GM21390 (cell line): ENCODE measurements around the gene KERA.
"Not testable (repeated sequence)": the region's sequence is repeated elsewhere in the genome, so short reads cannot be mapped to it uniquely, and the experiment has no call there.

Source experiments
- ATAC-seq: cut with Tn5 transposase; IDR thresholded peaks from one replicate; pipeline ENCODE4 v1.9.1; 2021; ENCODE audit not compliant: unreplicated experiment

The KERA gene, protein sequence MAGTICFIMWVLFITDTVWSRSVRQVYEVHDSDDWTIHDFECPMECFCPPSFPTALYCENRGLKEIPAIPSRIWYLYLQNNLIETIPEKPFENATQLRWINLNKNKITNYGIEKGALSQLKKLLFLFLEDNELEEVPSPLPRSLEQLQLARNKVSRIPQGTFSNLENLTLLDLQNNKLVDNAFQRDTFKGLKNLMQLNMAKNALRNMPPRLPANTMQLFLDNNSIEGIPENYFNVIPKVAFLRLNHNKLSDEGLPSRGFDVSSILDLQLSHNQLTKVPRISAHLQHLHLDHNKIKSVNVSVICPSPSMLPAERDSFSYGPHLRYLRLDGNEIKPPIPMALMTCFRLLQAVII

DNA sequence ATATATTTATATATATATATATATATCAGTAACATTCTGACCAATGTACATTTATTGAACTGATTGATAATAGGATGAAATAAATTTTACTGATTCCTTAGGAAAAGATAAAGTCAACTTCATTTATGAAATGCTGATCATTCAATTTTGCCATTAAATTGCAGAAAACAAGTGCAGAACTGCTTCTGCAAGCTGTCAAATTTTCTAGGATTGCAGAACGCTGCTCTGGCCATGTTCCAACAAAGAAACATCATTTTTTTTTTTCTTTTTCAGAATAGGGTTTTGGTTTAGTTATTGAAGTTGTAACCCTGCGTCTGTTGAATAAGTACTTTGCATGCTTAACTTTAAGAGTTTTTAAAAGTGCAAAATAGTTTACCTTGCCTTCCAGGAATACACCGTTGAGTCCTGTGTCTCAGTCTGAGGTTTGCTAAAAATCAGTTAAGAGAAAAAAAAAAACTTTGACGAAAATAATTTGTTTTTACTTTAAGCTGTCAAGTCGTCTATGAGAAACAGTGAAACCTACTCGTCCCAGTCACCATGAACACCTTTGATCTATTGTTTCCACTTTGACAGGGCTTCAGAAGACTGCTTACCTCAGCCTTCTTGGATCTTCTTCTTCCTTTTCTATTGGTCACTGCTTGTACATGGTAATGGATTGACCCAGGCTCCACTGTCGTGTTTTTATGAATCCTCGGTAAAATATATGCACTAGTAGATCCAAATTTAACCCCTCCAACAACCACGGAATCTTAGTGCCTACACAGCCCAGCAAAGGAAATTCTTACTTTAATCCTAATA is at the start of gene KERA:
KERA (minus strand) TSS at position 657 of the 798 bp plus-strand sequence. CDS start 1,743 bp downstream, outside the sequence.
- ATAC-seq: no peak

DNA sequence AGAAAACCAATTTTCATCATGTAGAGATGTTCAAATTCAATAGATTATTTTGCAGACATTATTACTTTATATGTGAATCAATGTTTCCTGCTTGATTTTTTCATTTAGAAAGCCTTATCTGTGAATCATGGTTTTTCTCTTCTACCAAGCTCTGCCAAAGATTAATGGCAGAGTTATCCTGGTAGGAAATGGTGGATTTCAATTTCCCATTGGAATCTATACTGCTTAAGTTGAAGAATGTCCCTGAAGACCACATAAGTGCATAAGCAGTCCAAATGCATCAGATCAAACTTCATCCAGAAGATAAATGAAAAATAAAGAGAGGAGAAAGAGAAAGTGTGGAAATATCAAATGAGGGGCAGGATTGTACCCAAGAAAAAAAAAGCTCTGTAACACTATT is 48.5 kb upstream of the KERA start:
- no peak for ATAC-seq

DNA sequence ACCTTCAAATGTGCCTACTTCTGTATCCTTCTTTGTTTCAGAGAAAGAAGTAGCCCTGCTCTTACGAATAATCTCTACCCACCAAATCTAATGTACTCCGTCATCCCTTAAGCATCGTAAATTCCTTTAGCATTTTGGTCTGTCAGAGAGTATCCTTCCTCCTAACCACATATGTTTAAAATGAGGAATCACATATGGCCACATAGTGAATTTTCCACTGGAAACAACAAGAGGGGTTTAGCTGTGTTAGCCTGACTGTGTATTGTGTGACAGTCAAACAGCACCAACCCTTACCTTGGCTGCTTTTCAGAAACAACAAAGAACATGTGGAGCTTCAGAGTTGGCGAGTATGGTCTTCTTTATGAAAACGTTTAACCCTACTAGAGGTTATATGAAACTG is 48.0 kb upstream of the KERA start:
- no peak for ATAC-seq

DNA sequence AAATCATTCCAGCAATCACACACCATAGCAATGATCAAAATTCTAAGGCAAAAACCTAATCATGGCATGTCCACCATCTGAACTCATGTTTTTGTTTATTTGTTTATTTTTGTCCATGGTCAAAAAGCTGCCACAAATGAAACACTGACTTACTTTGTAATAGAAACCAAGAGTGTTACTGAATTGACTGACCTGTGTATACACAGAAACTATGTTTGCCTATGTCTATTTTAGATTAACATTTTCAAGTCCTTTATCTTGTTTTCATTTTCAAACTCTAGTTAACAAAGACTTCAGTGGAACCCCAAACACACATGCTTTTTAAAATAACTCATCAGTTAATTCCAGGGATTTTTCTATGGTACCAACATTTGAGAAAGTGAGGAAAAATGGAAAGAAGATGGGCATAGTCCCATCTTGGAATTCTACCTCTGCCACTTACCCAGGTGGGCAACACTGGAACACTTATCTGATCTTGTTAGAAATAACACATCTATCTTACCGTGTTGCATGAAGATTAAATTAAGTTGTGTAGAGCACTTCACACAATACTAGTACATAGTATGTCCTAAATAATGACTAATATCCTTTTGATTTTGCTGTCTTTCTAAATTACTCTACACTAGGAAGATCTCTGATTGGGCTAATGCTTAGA is 47.1 kb upstream of the KERA start:
- ATAC-seq: peak; percentile 83

DNA sequence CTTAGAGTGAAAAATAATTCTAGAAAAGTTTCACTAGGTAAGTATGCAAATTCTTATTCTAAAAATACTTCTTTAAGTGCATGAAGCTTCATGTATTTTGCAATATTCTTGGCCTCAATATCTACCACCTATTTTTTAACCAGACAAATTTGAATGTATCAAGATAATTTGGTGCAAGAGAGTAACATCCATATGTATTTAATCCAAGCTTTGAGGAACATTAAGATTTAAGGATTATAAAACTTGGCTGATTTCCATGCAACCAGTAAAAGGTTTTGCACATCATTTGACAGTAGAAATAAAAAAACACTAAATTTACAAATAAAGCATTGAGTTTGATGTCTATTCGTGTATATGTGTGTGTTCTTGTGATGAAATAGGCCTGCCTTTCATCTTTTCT is 45.8 kb upstream of the KERA start:
- ATAC-seq: no peak

DNA sequence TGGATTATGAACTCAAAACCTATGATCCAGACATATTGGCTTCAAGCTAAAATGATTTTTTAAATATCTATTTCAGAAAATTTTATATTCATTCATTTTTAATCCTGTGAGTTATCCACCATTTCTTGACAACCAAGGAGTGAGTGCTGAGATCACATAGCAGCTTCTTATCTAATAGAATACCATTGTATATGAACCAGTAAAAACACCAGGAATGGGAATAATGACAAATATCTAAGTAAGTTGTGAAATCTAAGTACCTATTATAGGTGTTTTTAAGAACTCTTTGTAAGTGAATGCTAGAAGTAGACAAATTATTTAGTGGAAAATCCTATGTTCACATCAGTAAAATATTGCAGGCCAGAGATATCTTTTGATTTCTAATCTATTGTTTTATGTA is 45.3 kb upstream of the KERA start:
- no peak for ATAC-seq

DNA sequence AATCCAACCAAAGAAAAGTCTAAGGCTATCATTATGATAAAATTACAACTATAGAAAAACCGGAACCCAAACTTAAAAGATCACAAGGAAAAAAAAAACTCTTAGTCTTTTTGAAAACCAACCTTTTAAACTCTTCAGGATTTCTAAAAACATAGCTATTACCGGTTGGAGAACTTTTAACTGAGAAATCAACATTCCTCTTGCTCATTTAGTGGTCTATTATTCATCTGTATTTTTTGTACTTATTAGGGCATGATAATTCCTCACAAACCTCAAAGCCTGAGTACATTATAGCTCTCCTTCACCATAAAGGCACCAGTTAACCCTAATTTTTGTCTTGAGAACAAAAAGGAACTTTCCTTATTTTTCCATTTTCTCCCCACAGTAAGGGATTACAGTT is 43.1 kb upstream of the KERA start:
- no peak for ATAC-seq

DNA sequence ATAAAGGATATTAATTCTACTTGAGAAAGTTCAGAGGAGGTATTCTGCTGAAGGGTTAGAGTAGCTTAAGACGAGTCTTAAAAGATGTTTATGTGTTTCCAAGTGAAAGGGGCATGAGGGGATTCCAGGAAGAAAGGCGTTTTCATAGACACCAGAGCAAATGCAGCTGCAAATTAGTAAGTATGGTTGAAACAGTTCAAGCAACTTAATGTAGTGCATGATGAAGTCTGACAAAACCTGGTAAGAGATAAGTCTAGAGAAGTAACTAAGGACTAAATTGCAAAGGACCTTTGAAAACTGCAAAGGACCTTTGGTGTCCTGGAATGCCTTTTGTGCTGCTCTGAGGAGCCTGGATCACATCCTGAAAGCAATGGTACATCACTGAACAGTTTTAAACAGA is 42.0 kb upstream of the KERA start:
- ATAC-seq: no peak

DNA sequence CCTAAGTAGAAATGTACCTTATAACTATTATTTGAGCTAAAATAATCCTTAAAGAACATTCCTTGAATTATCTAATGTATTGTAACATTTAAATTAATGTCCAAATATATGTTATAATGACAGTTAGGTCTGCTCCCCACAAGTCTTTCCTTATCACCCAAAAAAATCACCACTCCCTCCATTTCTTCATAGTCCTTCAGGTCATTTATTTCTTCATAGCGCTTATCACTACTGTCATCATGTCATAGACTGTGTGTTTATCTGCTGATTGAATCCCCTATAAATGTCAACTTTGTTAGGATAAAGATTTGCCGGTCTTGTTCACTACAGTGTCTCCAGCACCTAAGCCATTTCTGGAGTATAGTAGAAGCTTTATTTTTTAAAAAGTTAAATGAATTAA is 41.5 kb upstream of the KERA start:
- no peak for ATAC-seq

DNA sequence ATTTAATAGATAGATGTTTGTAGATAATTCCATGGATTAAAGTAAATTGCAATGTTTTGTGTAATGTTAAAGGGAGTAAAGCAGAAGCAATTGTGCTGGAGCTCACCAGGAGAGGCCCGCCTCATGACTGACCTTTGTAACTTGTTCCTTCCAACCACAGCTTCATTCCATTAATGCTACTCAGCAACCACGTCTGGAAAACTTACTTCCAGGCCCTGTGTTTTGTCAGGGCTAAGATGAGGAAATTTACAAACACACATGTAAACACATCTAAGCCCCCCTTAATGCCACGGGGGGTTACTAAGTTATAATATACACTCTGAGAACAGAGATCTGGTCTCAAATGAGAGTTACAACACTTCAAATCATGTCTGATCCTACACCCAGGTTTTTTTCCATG is 41.1 kb upstream of the KERA start:
- ATAC-seq: no peak

DNA sequence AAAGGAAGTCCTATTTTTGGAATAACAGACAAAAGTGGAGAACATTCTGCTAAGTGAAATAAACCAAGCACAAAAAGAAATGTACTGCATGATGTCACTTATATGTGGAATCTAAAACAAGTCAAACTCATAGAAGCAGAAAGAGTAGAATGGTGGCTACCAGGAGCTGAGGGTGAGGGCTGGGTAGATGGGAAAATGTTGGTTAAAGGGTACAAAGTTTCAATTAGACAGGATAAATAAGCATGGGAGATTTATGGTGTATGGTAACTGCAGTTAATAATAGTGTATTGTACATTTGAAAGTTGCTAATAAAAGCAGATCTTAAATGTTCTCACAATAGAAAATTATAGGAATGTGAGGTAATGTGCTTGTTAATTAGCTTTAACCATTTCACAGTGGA is 40.6 kb upstream of the KERA start:
- no peak for ATAC-seq

DNA sequence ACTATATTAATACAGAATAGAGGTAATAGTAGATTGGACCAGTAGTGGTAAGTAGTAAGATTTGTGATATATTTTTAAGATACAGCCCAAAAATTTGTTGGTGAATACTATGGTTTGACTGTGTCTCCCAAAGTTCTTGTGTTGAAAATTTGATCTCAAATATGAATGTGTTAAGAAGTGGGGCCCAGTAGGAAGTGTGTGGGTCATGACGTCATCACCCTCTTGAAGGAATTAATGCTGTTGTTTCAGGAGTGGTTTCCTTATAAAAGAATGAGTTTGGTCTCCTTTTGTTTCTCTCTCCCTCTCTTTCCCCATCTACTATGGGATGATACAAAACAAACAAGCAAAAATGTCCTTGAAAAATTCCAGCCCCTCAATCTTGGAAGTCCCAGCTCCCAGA is 37.1 kb upstream of the KERA start:
- ATAC-seq: no peak

DNA sequence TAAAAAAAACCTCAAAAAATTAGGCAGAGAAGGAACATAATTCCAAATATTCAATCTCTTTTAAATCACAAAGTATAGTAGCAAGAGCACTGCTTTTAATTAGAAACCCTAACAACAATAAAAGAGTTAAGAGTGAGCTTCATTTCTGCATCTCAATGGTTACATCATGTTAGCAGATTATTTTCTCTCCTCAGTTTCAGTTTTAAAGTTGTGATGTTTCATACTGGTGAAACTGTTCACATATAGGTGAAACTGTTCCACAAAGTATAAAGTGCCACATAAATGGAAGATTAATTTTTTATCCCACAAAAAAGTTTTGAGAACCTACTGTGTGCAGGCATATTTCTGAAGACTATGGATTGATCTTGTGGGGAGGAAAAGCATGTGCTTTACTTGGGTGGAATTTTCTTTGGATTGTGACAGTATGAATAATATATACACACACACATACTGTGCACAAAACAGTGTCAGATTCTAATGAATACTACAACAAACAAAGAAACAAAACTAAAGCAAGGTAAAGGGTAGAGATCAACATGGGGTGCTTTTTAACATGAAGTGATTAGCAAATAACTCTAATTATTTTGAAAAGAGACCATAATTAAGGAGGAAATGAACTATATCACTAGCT is 36.3 kb upstream of the KERA start:
- ATAC-seq: no peak

DNA sequence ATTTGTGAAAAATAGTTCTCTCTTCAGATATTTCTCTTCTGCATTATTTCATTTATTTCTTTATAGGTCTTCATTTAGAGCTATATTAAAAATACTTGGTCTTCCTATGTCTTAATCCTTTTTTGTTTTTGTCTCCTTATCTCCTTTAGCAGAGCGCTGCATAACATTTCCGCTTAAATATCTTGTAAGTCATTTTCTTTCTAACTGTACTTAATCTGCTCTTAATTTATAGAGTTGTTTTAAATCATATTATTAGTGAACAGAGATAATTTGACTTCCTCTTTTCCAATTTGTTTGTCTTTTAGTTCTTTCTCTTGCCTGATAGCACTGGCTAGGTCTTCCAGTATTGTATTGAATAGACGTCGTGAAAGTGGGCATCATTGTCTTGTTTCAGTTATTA is 35.5 kb upstream of the KERA start:
- ATAC-seq: no peak

DNA sequence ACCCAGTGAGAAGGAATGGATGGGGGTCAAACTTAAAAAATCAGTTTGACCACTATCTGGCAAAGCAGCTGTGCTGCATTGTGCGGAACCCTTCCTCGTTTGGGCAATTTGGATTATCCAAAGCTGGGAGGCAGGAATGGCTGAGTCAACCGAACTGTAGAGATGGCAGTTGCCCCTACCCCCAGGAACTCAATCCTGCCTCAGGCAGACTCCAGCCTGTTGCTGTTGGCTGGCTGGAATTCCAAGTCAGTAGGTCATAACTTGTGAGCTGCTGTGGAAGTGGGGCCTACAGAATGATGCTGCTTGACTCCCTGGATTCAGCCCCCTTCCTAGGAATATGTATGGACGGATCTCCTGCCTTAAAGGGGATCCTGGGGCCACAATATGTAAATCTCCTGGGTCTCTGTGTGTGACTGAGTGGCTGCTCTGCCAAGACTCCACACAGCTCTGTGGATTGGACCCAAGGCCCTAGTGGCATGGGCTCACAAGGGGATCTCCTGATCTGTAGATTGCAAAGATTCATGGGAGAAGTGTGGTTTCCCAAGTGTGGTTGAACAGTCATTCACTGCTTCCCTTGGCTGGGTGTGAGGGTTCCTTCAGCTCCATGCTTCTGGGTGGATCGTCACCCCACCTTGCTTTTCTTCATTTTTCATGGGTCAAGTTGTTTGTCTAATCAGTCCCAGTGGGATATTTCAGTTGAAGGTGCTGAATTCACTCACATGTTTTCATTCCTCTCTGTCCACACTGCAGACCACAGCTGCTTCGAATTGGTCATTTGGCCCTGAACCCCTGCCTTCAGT is 34.3 kb upstream of the KERA start:
- ATAC-seq: no peak

DNA sequence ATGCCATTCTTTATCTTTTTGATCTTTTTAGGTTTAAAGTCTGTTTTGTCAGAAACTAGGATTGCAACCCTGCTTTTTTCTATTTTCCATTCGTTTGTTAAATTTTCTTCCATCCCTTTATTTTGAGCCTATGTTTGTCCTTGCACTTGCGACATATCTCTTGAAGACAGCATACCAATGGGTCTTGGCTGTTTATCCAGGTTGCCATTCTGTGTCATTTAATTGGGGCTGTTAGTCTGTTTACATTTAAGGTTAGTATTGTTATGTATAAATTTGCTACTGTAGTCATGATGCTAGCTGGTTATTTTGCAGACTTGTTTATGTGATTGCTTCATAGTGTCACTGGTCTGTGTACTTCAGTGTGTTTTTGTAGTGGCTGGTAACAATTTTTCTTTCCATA is 32.1 kb upstream of the KERA start:
- not testable (repeated sequence) for ATAC-seq

DNA sequence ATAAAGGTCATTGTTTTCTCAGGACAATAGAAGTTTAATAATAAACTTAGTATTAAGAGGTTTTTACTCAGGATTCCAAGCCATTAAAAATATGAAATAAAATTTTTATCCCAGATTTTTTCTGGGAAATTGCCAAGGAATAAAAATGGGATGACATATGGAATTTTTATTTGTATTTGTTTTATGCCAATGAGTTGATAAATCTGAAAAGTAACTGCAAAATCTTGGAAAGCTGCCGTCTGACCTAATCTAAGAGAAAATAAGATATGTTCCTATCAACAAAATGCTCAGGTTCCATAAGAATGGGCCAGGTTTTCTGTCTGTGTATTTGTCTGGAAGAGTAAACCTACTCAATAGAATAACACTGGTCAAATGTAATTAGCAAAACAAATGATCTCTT is 22.2 kb upstream of the KERA start:
- no peak for ATAC-seq

DNA sequence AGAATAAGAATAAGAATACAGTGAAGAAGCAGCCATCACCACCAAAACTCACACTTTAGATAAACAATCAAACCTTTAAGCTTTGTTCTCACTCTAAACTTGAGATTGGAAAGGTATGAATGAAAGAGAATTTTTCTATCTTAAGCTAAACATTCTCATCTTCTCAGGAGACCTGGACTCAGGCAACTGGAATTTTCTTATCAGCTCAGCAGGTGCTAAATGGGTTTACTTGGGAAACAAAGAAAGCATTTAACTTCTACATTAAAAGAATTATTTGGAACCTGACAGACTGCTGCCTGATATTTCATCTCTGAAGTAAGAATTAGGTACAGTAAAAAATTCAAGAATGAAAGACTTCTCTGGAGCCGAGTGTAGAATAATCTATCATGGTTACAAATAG is 20.7 kb upstream of the KERA start:
- ATAC-seq: no peak

DNA sequence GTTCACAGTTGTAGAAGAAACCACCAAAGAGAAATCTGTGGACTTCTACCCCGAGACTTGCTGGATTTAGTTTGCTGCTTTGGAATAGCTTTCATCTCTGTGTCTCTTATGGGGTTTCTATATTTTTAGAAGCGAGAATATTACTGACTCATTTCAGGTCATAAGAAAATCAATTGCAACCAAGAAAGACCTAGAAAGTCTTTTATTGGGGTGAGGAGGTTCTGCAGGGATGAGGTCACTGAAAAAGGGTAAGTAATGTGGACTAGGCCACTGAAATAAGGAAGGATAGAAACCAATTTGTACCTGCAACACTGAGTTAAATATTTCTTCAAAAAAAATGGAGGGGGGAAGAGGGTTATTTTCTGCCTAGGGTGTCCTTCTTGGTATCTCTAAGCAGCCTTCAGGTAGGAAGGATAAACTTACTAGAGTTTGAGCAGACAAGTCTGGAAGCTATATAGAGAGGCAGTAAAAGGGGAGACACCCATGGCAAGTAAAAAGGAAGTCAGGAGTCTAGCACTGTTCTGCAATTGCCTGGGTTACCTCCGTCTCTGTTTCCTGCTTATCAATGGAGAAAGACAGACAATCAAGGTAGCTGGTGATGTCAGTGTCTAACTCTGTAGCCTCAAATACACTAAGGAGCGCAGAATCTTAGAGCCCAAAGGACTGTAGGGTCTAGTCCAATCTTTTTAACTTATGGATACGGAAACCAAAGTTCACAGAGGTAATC is 19.6 kb upstream of the KERA start:
- ATAC-seq: no peak

DNA sequence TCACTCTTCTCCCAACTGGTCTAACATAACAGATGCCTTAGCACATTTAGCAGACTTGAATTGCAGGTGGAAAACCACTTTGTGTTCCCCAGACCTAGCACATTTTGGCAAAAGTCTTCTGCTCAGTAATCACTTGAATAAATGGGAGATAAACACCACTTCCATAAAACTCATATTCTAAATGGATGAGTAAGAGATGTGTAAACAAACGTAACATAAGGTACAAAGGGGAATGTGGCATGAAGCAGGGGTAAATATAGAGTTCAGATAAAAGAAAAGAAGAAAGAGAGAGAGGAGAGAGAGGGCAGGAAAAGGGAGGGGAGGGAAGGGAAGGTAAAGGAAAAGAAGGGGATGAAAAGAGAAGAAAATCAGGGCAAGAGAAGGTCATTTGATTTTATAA is 17.0 kb upstream of the KERA start:
- ATAC-seq: no peak
